ENCODE results near the gene THAP10.
"Not testable (repeated sequence)": the region's sequence is repeated elsewhere in the genome, so short reads cannot be mapped to it uniquely, and the experiment has no call there.

Gene THAP10

GRCh38 chr15:70876011-70876410 lies 16.2 kb downstream of the THAP10 start:
- no peak for DNase-seq

DNA sequence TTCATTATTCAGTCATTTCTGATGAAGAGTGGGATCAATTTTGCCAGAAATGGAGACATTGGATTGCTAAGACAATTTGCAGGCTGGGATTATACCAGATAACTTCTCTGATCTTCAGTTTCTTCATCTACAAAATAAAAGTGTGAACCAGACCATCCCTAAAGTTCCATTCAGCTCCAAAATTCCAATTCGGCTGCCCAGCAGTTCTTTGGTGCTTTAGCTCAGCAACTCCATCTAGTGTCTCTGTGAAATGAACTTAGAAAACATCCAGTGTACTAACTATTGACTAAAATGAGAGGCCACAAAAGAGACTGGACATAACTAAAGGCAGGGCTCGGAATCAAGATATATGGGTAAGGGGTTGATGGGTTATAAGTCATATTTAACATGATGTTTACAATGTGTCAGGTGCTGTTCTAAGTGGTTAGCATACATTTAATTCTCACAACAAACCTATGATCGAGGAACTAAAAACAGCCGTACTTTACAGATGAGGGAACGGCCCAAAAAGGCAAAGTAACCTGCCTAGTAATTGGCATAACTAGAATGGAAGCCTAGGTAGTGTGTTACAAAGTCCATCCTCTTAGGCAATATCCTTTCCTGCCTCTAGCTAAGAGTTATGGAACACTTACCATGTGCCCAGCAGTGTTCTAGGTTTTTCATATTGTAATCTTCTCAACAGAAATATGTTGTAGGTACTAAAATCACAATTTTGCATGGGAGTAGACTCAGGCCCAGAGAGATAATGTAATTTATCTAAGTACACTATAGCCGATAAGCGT lies 17.0 kb downstream of the THAP10 start:
- DNase-seq = no peak

DNA sequence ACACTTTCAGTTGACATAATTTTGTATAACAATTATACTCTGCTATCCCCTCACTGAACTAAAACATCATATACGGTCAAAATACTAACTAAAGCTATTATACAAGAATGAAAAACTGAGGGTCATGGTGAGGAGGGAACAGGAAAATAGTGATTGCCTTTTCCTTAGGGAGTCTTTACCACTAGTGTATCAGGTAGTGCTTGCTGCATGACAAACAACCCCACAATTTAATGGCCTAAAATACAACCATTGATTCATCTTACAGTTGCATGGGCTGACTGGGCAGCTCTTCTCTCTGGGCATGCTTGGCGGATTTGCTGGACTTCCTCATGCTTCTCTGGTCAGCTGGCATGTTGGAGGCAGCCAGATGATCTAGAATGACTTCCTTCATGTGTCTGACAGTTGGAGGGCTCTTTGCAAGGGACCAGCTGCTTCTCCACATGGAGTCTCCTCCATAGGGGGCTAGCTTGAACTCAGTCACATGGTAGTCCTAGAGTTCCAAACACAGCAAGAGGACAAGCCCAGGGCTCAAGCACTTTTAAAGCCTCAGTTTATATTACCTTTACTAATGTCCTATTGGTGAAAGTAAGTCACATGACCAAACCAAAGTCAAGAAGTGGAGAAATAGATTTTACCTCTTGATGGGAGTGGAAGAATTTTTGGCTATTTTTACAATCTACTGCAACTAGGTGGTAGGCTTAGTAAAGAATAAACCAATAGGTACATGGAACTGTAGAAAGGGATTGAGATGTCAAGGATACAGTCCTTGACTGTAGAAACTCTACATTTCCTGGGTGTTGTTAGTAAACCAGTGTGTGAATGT lies 18.8 kb downstream of the THAP10 start:
- DNase-seq = no peak

- DNase-seq = not testable (repeated sequence)
These were observed 20.7 kb downstream of the THAP10 start for GRCh38 chr15:70871490-70871889.

- no peak for DNase-seq
These were observed 22.2 kb downstream of the THAP10 start for GRCh38 chr15:70870051-70870450.

- DNase-seq = no peak
These were observed 22.9 kb downstream of the THAP10 start for GRCh38 chr15:70869346-70869745.

GRCh38 chr15:70867911-70868467 lies 24.2 kb downstream of the THAP10 start:
- no peak for DNase-seq

DNA sequence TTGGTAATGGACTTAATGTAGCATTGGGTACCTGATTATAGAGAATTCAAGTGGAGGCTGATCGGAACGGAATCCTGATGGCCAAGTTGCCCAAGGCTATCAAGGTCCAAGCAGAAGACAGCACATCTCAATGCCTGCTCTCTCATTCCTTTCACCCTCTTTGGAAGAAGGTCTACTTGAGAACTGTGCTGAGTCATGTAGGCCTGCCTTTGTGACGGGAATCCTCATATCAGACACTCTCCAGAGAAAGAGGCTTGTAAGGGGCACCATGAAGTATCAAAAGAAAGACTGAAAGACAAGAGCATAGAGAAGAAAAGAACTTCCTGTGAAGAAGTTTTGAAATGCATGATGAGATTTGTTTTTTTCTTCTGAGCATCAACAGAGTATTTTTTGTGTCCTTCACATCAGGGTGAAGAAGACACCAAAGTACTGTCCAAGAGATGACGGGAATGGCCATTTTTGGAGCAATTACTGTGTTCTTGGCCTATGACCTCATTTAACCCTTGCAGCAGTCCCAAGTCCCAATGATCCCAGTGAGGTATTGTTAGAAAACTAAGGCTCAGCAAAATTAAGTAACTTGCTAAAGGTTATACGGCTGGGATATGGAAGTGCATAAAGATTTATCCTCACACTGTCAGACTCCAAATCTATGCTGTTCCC lies 25.1 kb downstream of the THAP10 start:
- no peak for DNase-seq

DNA sequence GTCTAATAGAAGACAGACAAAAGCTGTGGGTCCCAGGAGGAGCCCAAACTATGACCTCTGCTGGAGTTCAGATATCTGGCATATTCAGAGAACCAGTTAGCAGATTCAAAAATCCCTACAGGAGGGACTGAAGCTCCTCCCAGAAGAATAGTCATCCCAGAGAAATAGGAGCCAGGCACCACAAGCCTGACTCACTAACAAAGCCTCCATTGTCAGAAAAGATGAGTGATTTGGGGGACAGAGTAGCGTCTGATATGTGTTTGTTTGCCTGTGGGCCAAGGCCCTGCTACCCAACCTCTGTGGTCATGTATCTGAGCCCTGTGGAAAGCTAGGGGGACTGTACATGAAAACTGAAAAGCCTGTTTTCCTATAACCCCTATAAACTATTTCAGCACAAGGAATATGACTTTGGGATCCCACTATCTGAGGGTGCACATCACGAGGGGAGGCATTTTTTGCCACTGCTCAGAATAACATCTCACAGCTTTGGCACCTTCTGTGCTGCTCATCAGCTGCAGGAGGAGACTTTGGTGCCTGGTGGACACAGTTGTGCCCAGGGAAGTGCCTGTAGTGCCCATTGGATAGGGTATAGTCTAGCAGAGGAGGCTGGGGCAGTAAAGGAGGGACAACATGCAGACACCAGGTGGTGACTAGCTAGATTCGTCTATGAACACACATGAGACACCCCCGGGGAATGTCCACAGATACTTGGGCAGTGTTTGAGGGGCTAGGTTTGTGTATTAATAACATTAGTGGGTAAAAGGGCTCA lies 28.6 kb downstream of the THAP10 start:
- no peak for DNase-seq

- no peak for DNase-seq
These were observed 32.2 kb downstream of the THAP10 start for GRCh38 chr15:70859998-70860397.

DNA sequence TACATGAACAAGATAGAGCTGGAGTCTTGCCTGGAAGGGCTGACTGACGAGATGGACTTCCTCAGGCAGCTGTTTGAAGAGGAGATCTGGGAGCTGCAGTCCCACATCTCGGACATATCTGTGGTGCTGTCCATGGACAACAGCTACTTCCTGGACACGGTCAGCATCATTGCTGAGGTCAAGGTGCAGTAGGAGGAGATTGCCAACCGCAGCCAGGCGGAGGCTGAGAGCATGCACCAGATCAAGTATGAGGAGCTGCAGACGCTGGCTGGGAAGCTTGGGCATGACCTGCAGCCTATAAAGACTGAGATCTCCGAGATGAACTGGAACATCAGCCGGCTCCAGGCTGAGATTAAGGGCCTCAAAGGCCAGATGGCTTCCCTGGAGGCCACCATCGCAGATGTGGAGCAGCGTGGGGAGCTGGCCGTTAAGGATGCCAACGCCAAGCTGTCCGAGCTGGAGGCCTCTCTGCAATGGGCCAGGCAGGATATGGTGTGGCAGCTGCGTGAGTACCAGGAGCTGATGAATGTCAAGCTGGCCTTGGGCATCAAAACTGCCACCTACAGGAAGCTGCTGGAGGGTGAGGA lies 32.8 kb downstream of the THAP10 start:
- DNase-seq = no peak

DNA sequence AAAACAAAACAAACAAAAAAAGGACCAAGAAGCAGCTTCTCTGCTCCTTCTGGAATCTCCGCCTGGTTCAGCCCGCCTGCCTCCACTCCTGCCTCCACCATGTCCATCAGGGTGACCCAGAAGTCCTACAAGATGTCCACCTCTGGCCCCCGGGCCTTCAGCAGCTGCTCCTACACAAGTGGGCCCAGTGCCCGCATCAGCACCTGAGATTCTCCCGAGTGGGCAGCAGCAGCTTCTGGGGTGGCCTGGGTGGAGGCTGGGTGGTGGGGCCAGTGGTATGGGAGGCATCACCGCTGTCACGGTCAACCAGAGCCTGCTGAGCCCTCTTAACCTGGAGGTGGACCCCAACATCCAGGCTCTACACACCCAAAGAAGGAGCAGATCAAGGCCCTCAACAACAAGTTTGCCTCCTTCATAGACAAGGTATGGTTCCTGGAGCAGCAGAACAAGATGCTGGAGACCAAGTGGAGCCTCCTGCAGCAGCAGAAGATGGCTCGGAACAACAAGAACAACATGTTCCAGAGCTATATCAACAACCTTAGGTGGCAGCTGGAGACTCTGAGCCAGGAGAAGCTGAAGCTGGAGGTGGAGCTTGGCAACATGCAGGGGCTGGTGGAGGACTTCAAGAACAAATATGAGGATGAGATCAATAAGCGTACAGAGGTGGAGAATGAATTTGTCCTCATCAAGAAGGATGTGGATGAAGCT lies 33.5 kb downstream of the THAP10 start:
- not testable (repeated sequence) for DNase-seq

GRCh38 chr15:70857562-70858285 lies 34.5 kb downstream of the THAP10 start:
- DNase-seq = no peak

DNA sequence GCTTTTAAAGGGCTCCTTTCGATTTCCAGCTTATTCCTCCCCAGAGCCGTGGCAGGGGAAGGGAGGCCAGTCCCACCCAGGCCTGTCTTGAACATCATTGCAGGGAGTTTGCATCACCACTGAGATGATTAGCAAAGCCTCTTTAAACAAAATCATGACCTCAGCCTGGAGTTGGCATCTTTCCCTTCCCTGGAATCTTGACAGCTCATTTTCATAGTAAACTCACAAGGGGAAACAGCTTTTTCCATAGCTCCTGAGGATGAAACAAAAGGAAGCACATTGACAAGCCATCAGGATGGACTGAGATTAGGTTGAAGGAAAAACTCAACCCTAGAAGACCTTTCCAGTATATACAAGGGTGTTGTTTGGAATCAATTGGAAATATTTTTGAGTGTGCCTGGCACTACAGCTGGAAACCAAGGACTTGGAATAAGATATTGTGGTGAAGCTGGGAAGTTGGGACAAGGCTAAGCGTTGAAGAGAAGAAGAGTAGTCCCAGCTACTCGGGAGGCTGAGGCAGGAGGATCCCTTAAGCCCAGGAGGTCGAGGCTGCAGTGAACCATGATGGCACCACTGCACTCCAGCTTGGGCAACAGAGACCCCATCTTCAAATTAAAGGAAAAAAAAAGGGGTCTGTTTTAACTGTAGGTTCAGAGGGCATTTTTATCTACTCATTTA lies 35.2 kb downstream of the THAP10 start:
- DNase-seq = no peak

DNA sequence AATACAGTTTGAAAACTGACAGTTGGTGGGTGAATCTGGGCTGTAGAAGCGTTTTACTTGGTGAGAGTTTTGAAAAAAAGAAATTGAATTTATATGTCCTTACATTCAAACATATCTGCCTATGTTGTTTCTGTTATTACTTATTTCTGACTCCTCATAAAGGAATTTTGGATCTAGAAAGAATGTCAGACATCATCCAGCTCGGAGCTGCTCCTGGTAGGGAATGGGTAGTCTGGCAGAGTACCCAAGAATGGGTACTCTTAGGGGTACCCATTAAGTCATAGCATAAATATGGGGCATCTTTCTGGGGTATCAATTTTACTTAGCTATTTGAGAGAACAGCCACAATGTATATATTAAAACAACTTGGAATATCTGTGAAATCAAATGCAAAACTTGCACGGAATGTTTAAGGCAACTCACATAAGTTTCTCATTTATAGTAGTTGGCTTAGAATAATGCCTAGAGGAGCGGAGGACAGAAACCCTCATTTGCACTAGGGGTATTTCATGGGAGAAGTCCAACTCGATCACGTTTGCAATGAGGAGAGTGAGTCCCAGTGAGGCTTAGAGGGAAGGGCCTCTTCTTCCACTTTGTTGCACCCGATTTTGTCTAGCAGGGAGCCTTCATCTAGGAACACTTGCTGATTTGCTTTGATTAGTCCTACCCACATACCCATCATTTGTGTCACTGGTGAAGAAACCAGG lies 35.9 kb downstream of the THAP10 start:
- no peak for DNase-seq

- no peak for DNase-seq
These were observed 36.5 kb downstream of the THAP10 start for GRCh38 chr15:70855764-70856163.

- no peak for DNase-seq
These were observed 37.6 kb downstream of the THAP10 start for GRCh38 chr15:70854666-70854976.

DNA sequence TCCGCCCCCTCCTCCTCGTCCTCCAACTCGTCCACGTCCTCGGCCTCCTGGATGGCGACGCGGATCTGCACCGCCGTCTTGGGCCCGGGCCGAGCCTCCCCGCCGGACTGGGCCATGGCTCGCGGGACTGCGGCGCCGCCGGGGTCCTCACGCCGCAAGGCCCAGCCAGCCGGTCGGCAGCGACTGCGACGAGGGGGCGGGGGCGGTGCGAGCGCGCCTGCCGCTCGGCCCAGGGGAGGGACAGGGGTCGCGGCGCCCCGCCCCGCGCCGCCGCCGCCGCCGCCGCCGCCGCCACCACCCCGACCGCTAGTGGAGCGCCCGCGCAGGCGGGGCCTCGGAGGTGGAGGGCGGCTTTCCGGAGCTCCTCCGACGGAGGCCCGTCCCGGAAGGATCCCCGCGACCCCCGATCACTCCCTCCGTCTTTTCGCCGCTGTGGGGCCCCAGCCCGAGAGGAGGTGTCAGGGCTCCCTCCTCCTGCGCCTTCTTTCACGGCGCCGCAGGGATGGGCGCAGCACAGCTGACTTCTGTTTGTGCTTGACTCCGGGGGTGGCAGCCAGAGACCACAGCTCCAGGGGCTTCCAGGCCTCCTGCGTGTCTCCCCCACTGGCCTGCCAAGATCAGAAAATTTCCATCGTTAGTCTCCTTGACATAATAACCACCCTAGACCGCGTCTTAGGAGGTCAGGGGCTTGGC lies 38.1 kb downstream of the THAP10 start, which contains the start of gene LARP6:
Gene LARP6, minus strand, starts transcription at position 185 of the 693 bp plus-strand sequence. Its CDS starts 69 bp downstream, at position 116.
- DNase-seq = peak; percentile 60
